Left ventricle myocardium inferior (tissue), 1 donor: ENCODE measurements around the gene MOXD1. TPM values are rescaled to one million over a fixed set of nuclear protein-coding genes. Genes with fewer than 3 reads are reported as not detected.
"Not testable (repeated sequence)": the region's sequence is repeated elsewhere in the genome, so short reads cannot be mapped to it uniquely, and the experiment has no call there.

ENCODE experiments used
- DNase-seq: peaks from one replicate; pipeline ENCODE4 v3.0.0-alpha.2; 2020
- H3K27ac ChIP-seq: fragments of 200-600 bp; replicated peaks from 2 replicates; pipeline ENCODE4 v1.8.0; 2021
- H3K27me3 ChIP-seq: fragments of 200-600 bp; 2 replicates; pipeline ENCODE4 v1.8.0; 2021; ENCODE audit warnings: low read depth
- H3K36me3 ChIP-seq: fragments of 200-600 bp; 2 replicates; pipeline ENCODE4 v1.8.0; 2021
- H3K4me1 ChIP-seq: fragments of 200-600 bp; 2 replicates; pipeline ENCODE4 v1.8.0; 2021
- H3K4me3 ChIP-seq: fragments of 200-600 bp; 2 replicates; pipeline ENCODE4 v1.8.0; 2021; ENCODE audit warnings: mild to moderate bottlenecking, moderate library complexity
- H3K9me3 ChIP-seq: fragments of 200-600 bp; replicated peaks from 2 replicates; pipeline ENCODE4 v1.8.0; 2021
- CTCF ChIP-seq: fragments of 200-600 bp; IDR thresholded peaks from 2 replicates; pipeline ENCODE4 v1.8.0; 2021; ENCODE audit warnings: antibody characterized with exemption, mild to moderate bottlenecking, borderline replicate concordance
- intact Hi-C: fragments of 100-400 bp; cut with micrococcal nuclease; formaldehyde crosslinking; loops from one replicate; pipeline ENCODE4 v1.11.0; 2022
- total RNA-seq: library from RNA; stranded (reverse); fragmentation: NEBNext Ultra II Directional; extraction: Animal tissue kit (Norgen Biotek cat#: 25700); gene quantifications from one replicate; pipeline ENCODE4 v1.2.1, GENCODE V29; 2021
- donor health status: DM: no; HTN: yes; CAD: no; lungs with severe emphysema.

The MOXD1 gene
- total RNA-seq, 1 donor from 2014 or later, result 3.4 TPM

GRCh38 chr6:132330759-132331158, 70.5 kb downstream of the MOXD1 start:
- Histone ChIP-seq H3K4me3 (no peak overlapping the region), H3K36me3 (no peaks in the 10 kb centered on the region), H3K27ac (no peak overlapping the region), H3K27me3 (peaks cover 7% of the 10 kb centered on the region), H3K4me1 (no peaks in the 10 kb centered on the region), H3K9me3 (peaks cover 6% of the 10 kb centered on the region)
- no peak for DNase-seq
- intact Hi-C loops, result no loop called here
- no peak for TF ChIP-seq CTCF

- H3K27ac ChIP-seq, result no peak overlapping the region
- intact Hi-C loops, result no loop called here
- no peak overlapping the region for H3K4me3 ChIP-seq
- DNase-seq, result no peak
- H3K27me3 ChIP-seq, result no peaks in the 10 kb centered on the region
- no peaks in the 10 kb centered on the region for H3K36me3 ChIP-seq
- H3K4me1 ChIP-seq, result no peaks in the 10 kb centered on the region
- H3K9me3 ChIP-seq, result peaks cover 12% of the 10 kb centered on the region
- TF ChIP-seq CTCF, result no peak
These were observed 78.9 kb downstream of the MOXD1 start for GRCh38 chr6:132322398-132322797.

- DNase-seq, result no peak
- H3K36me3 ChIP-seq, result no peaks in the 10 kb centered on the region
- intact Hi-C loops, result no loop called here
These were observed 81.3 kb downstream of the MOXD1 start for GRCh38 chr6:132320007-132320406.

GRCh38 chr6:132316970-132317369, 84.3 kb downstream of the MOXD1 start:
- no peak for DNase-seq
- Histone ChIP-seq H3K9me3 (peaks cover 36% of the 10 kb centered on the region), H3K36me3 (no peaks in the 10 kb centered on the region), H3K27me3 (no peaks in the 10 kb centered on the region), H3K4me3 (no peak overlapping the region), H3K4me1 (no peaks in the 10 kb centered on the region), H3K27ac (no peak overlapping the region)
- no peak for TF ChIP-seq CTCF
- intact Hi-C loops, result no loop called here

More at GRCh38 chr6:132320007-132320406, 81.3 kb downstream of the MOXD1 start:
- Histone ChIP-seq H3K4me3 (no peak overlapping the region), H3K27me3 (no peaks in the 10 kb centered on the region), H3K4me1 (no peaks in the 10 kb centered on the region), H3K9me3 (peaks cover 36% of the 10 kb centered on the region), H3K27ac (no peak overlapping the region)
- no peak for TF ChIP-seq CTCF

- Histone ChIP-seq H3K36me3 (no peaks in the 10 kb centered on the region), H3K27ac (no peak overlapping the region), H3K4me1 (no peaks in the 10 kb centered on the region), H3K4me3 (no peak overlapping the region), H3K9me3 (peaks cover 51% of the 10 kb centered on the region), H3K27me3 (no peaks in the 10 kb centered on the region)
- no peak for DNase-seq
- TF ChIP-seq CTCF, result no peak
- intact Hi-C loops, result no loop called here
These were observed 86.8 kb downstream of the MOXD1 start for GRCh38 chr6:132314432-132314831.

- DNase-seq, result no peak
- Histone ChIP-seq H3K36me3 (no peaks in the 10 kb centered on the region), H3K4me3 (no peak overlapping the region), H3K9me3 (peaks cover 51% of the 10 kb centered on the region), H3K4me1 (no peaks in the 10 kb centered on the region), H3K27me3 (no peaks in the 10 kb centered on the region), H3K27ac (no peak overlapping the region)
- TF ChIP-seq CTCF, result no peak
- intact Hi-C loops, result no loop called here
These were observed 90.4 kb downstream of the MOXD1 start for GRCh38 chr6:132310921-132311320.

- H3K36me3 ChIP-seq, H3K27ac ChIP-seq, H3K27me3 ChIP-seq, DNase-seq, H3K4me3 ChIP-seq, H3K4me1 ChIP-seq, intact Hi-C loops: not testable (repeated sequence)
- H3K9me3 ChIP-seq, result peaks cover 46% of the 10 kb centered on the region
These were observed 91.1 kb downstream of the MOXD1 start for GRCh38 chr6:132310151-132310550.
